GM19468 (cell line): ENCODE results near the gene ANKRD6.

Experiments
- ATAC-seq: cut with Tn5 transposase; IDR thresholded peaks from one replicate; pipeline ENCODE4 v1.9.1; 2021; ENCODE audit warnings: mild to moderate bottlenecking, moderate library complexity, moderate number of reproducible peaks; ENCODE audit not compliant: unreplicated experiment; ENCODE audit errors: extremely low read depth

The ANKRD6 gene

DNA sequence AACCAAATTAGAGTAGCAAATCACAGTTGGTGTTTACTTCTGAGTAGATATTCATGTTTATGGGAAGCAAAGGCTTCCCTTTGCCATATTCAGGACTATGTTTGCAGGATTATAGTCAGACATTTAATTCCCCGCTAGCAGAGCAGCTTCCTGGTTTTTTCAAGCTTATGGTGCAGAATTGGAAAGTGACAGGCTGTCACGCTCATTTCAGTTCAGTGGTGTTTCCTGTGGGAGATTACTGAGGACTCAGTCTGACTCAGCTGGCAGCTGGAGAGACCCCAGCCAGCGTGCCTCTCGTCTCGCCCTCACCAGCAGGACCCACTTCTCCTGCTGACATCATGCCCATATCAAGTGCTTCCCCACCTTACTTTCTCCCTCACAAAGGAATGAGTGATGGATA lies 120.5 kb downstream of the ANKRD6 start:
- no peak for ATAC-seq

DNA sequence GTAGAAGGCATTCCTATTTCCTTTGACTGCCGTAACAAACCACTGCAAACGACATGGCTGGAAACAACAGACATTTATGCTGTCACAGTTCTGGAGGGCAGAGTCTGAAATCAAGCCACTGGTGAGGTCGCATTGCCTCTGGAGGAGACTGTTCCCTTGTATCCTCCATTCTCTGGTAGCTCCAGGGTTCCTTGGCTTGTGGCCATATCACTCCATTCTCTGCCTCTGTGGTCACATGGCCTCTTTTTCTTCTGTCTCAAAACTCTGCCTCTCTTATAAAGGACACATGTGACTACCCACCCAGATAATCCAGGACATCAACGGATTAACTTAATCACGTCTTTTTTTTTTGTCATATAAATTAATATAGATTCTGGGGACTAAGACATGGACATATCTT lies 121.2 kb downstream of the ANKRD6 start:
- no peak for ATAC-seq

DNA sequence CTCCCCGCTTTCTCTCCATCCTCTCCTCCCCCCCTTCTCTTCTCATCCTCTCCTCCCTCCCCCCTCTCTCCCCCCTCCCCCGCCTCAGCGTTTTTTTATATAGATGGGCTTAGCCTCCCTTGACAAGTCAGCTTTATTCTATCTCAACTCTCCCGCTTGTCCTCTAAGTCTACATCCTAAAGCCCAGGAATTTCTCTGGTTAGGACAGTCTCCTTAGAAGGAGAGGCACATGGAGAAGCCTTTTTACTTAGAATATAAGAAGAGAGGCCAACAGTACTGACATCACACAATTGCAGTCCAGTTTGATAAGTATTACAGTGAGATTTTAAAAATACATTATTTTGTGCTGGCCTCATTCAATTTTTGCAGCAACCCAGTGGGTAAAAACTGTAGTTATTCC lies 122.1 kb downstream of the ANKRD6 start:
- ATAC-seq, result no peak

DNA sequence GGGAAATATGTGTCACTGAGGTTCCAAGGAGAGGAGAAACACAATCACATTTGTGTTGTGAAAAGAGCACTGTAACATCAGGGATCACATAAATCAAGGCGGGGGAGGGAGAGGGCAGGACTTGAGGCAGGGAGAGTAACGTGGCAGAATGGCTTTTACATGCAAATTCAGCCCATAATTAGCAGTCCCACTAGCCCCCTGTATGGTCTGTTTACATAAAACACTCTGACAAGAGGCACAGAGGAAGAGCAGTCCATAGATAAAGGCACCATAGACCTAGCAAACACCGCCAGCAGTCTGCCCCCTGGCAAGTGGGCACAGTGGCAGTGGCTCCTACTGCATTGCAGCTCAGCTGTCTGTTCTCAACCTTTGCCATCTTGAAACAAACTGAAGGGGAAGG lies 122.9 kb downstream of the ANKRD6 start:
- no peak for ATAC-seq

DNA sequence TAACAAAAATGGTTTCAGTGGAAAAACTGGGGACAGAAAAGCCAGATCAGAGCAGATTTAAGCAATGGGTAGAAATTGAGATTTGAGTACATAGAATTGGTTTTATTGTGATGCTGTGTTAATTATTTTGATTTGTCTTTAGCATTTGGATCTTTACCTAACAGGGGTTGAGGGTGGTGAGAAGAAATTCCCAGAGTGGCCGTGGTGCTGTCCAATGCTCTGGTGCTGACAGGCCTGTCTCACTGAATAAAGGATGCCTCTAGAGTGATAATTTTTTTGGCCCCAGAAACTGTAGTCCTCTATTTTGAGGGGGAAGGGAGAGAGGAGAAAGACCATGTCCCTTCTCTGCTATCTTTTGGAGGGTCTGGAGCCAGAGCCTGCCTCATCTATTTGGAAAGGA lies 126.5 kb downstream of the ANKRD6 start:
- no peak for ATAC-seq

DNA sequence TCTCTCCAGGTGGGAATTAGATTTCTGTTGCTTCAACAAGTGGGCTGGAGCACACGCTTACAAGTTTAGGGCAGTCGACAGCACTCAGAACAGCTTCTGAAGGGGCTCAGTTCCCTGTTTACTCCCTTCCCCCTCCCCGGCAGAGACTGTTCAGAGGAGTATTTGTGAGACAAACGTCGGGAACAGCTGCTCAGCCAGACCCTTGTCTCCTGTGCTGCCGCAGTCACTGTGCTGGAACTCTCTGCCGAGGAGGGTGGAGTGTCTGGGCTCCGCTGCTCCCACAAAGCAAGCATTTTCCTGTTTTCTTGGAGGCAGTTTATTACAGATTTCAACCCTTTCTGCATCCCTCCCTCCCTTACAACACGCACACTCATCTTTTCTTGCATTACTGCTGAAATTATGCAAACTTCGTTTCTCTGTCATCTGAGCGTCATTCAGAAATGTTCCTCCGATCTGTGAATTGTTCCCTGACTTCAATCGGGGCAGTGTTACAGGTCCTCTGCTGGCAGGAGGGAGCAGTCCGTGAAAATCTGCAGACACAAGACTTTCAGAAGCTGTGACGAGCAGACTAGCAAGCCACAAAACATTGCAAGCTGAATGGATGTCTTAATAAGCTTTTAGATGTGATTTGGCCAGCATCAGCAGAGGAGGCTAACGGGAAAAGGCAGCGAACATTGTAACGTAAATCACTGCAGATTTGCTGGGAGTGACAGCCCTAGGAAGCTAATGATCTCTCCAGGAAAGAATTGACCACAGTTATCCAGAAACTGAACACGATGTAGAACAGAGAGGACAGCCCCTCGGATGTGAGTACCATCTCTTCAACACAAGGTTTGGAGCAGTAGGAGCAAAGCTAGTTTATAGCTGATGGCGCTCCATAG lies 129.4 kb downstream of the ANKRD6 start:
- ATAC-seq, result no peak

DNA sequence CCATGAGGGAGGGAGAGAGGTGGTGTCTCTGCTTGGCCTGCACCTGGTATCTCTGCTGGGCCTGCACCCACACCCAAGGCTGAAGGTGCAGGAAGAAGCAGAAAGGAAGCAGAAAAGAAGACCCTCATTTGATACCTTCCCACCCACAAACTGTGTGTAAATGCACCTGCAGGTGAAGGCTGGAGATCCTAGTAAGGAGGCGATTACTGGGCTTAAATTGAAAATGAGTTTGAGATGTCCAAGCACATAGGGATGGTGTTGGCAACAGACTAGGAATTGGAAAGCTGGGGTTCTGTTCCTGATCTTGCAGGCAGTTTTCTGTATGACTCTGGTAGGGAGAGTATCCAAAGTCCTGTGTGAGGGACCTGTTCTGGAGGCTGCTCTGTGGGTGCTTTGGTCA lies 130.9 kb downstream of the ANKRD6 start:
- no peak for ATAC-seq

DNA sequence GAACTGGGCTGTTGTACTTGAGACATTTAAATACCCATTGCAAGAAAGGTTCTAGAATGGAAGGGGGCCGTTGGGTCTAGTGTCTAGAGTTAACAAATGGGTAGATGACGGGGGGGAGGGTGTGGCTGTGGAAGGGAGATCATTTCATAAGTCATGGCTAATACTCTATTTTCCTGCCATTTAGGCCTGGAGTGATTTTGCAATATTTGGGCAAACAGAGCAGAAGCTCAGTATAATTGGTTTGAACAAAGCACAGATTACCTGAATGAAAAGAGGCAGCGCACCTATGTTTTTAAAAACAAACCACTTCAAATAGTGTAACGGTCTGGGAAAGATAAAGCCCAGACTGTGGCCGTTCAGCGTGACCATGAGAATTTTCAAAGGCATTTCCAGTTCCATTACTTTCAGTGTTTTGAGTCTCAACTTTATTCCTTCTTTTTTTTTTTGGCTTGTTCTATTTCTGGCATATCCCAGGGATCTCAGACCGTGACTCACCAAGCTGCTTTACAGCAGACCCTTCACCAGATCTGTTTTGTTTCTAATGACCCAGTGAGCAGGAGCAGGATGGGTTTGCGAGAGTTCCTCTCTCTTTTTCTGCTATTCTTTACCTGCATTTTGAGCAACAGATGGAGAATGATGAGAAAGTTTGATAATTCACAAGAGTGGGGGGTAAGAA lies 131.9 kb downstream of the ANKRD6 start:
- ATAC-seq, result no peak

DNA sequence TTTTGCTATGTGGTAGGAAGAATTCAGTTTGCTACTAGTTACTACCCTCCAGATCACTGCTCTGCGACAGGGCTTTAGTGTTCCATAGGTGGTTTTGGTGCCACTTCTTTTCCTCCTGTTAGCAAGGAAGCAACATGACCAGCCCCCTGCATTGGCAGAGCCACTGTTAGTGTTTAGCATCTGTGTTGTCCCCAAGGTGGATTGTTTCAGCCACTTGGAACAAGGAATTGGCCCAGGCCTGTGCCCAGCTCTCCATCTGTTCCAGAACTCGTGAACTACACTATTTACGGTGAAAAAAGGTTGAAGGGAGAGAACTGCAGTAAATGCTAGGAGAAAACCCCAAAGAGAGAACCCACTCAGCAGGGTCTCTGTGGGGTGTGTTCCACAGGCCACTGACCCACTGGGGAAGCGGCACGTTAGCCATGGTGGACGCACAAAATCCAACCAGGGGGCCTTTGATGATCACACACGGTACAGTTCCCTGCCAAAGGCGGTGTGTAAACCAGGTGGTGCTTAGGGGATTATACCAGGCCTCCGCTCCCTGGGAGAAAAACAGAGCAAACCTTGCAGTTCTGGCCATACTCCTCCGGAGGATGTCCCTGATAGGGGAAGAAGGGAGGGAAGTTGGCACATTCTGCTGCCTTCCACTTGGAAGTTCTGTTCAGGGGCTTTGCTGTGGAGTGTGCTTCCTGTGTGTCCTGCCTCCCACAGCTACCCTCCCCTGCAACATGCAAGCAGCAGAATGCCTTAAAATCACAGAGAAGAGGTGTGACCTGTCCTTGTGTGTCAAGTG lies 133.3 kb downstream of the ANKRD6 start:
- ATAC-seq, result no peak

DNA sequence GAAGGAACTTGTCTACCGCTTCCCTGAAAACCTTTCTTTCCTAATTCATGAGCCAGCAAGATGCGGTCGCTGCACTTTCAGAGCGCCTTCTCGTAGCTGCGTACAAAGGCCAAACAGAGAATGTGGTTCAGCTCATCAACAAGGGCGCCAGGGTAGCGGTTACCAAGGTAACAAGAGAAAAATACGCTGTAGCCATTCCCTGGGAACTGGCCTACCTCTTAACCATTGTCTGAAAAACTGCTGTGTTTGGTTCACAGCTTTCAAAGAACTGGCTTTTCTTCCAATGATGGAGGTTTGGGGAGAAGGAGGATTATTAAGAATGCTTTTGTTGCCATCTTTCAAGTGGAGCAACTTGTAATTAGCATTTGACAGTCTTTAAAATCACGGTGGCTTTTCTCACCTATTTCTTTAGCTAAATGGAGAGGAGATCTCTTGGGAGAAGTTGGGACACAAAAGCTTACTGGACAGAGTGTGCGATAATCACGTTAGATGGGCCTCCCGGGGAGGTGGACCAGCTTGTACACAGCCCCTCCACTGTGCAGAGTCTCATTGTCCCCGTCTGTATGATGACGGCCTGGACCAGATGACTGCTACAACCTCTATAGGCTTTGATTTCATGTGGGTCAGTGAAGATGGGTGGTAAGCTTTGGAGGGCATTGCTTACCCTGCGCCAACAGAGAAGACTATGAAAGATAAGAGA lies 134.1 kb downstream of the ANKRD6 start:
- ATAC-seq, result no peak

DNA sequence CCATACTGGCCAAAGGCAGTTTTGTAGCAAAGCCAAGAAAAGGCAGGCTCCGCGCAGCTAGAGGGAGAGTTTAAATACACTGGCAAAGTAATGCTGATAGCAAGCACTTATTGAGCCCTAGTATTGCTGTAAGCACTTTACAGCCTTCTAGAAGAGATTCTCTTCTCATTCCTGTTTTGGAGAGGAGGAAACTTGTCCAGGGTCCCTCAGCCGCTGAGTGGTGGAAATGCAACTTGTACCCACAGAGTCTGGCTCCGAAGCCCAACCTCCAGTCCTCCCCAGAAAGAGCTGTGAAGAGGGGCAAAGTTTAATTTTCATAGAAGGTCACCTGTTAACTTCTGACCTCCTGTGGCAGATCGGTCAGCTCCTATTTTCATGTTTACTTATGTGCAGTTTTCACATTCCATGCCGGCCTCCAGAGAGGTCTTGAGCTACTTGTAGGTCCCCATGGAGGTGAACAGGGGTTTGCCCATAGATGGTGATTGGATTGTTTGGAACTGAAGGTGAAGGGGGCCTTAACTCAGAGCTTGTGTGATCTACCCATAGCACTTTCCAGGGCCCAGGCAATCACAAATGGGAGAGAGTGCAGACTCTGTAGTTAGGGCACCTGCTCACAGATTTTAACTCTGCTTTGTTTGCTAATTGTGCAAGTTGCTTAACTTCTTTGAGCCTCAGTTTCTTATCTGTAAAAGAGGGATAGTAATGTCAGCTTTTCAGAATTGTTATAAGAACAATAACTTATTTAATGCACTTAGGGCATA lies 134.9 kb downstream of the ANKRD6 start:
- ATAC-seq, result no peak

DNA sequence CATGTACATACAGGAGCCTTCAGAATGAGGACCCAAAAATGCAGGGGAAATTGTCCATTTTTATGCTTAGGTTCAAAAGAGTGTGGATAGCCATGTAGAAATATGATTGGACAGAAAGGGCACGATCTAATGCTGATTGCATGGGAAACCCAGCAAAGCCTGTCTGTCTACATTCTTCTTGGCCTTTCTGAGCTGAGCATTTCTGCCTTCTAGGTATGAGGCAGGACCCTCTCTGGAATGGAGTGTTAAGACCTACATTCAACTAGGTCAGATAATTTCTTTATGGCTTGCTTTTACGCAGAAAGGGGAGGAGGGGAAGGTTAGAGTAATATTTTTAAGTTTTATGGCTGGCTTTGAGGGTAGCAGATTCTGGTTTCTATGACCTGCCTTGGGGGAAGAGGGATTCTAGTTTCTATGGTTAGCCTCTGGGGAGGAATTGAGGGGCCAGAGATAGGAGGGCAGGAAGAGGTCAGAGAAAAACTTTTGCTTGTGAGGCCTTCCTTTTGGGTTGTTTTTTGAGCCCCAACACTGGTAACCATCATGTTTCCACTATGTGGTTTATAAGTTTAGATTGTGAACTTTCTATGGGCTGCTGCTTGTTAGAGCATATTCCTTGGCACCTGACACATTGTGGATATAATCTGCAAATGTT lies 142.1 kb downstream of the ANKRD6 start:
- no peak for ATAC-seq

DNA sequence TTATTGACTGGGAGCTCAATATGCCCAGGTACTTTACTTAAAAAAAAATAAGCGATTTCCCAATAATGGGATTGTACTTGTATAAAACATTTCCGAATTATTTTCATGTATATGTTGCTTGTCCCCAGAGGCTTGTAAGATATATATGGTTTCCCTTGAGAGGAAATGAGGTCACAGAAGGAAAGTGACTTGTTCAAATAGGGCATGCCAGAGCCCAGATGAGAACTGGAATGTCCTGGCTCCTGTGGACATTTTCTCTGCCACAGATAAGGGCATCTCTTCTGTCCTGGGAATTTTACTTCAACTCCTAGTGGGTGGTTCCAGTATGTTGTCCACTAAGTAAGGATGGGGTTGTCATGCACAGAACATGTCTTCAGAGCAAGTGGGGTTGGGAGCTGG lies 142.6 kb downstream of the ANKRD6 start:
- ATAC-seq, result no peak

DNA sequence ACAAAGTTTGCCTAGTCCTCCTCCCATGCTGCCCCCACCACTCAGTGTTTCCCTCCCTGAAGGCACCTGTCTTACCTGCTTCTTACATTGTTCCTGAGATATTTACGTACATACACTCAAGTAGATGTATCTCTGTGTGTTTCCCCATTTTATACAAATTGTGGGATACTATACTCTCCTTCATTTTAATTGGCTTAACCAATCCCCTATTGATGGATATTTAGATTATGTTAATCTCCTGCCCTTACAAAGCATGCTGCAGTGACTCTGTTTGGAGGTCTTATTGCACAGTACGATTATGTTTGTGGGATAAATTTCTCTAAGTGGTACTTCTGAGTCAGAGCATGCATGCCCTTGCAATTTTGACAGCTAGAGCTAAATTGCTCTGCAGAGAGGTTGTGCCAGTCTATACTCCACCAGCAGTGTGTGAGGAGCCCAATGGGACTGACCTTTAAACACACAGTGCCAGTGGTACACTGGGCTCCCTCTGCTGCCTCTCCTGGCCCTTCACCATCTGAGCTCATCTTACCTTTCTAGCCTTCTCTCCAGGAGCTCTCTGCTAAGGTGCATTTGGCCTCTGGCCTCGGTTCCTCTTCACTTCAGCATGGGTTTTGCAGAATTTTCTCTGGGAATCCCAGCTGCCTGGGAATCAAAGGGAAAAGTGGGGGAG lies 148.2 kb downstream of the ANKRD6 start:
- ATAC-seq, result no peak

DNA sequence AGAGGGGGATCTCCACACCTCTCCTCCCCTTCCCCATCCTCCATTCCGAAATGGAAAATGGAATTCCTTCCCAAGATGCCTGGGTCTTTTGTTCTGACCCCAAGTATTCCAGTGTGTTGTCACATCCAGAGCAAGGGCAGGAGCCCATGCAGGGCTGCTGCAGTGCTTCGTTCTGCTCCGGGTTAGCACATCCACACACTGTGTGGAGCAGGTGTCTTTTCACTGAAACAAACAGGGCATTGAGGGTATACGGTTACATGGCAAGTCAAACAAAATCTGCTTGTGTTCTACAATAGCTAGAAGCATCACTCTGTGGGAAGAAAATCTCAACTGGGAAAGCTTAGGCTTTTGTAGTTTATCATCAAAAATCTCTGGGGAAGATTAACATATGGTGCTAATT lies 148.7 kb downstream of the ANKRD6 start:
- no peak for ATAC-seq

DNA sequence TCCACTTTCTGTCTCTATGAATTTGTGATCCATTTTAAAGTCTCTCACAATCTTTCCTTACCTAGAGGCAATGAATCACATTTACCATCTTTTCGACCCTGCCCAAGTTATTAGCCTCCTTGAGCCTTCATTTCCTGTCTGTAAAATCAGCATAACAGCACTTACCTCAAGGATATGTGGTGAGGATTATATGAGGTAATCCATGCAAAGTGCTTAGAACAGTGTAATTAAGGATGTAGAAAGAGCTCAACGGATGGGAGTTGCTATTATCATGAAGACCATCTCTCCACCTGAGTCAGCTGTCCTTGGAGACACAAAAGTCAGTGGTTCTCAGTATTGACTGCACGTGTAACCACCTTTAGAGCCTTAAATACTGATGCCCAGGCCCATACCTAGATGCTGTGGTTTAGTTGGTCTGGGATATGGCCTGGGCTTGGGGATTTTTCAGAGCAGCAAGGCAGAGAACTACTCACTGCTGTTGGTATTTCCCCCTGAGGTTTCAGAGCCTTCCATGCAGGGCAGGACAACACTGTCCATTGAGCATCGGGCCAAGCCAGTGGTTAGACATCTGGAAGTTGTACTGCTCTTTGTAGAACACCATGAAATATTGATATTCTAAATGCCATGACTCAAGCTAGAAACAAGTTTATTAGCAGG lies 149.8 kb downstream of the ANKRD6 start:
- ATAC-seq, result no peak

DNA sequence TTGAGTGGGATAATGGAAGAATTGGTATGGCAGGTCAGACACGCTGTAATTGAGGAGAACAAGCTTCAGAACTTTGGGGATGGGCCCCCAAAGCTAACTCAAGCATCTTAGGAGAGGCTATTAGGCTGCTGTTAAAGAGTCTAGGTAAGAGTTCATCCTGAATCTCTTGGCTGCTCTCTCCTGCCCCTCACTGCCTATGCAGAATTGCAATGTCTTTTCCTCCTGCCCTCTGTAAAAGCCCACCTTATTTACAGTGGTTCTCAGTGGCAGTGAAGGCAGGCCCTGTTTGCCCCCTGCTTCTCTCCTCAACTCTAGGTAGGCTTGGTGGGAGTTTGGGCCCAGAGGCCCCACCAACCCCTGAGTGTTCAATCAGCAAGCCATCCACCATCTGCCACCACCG lies 150.6 kb downstream of the ANKRD6 start:
- no peak for ATAC-seq

DNA sequence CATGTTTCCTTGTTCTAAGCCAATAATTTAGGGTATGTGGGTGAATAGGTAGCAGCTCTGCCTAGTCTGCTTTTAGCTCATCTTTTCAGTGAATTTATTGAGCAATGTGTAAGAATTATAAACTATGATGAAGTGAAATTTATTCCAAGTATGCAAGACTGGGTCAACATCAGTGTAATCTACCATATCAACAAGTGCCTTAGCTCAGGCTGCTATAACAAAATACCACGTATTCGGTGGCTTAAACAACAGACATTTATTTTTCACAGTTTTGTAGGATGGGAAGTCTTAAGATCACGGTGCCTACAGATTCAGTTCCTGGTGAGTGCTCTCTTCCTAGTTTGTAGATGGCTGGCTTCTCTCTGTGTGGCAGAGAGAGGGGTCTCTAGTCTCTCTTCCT lies 151.6 kb downstream of the ANKRD6 start:
- no peak for ATAC-seq
